Raji (cell line): ENCODE results near the gene RBAK.

Source experiments
- POLR2A ChIP-seq: IDR thresholded peaks from 2 replicates; pipeline ENCODE4 v1.6.1; 2011; ENCODE audit warnings: low read depth, low read length, control low read depth; ENCODE audit not compliant: insufficient read depth

The RBAK gene

DNA sequence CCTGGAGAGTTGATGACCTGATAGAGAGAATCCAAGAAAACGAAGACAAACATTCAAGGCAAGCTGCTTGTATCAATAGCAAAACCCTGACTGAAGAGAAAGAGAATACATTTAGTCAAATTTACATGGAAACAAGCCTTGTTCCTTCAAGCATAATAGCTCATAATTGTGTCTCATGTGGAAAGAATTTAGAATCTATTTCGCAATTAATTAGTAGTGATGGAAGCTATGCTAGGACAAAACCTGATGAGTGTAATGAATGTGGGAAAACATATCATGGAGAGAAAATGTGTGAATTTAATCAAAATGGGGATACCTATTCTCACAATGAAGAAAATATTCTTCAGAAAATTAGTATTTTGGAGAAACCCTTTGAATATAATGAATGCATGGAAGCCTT is 18.0 kb downstream of the RBAK start:
- TF ChIP-seq POLR2A: no peak

DNA sequence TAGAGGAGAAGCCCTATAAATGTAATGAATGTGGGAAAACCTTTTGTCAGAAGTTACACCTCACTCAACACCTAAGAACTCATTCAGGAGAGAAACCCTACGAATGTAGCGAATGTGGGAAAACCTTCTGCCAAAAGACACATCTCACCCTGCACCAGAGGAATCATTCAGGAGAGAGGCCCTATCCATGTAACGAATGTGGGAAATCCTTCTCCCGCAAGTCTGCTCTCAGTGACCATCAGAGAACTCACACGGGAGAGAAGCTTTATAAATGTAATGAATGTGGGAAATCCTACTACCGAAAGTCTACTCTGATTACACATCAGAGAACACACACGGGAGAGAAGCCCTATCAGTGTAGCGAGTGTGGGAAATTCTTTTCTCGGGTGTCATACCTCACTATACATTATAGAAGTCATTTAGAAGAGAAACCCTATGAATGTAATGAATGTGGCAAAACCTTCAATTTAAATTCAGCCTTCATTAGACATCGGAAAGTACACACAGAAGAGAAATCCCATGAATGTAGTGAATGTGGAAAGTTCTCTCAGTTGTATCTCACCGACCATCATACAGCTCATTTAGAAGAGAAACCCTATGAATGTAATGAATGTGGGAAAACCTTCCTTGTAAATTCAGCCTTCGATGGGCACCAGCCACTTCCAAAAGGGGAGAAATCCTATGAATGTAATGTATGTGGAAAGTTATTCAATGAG is 18.9 kb downstream of the RBAK start:
- no peak for TF ChIP-seq POLR2A

DNA sequence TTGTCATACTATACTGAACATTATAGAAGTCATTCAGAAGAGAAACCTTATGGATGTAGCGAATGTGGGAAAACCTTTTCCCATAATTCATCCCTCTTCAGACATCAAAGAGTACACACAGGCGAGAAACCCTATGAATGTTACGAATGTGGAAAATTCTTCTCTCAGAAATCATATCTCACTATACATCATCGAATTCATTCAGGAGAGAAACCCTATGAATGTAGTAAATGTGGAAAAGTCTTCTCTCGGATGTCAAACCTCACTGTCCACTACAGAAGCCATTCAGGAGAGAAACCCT is 19.4 kb downstream of the RBAK start:
- no peak for TF ChIP-seq POLR2A

DNA sequence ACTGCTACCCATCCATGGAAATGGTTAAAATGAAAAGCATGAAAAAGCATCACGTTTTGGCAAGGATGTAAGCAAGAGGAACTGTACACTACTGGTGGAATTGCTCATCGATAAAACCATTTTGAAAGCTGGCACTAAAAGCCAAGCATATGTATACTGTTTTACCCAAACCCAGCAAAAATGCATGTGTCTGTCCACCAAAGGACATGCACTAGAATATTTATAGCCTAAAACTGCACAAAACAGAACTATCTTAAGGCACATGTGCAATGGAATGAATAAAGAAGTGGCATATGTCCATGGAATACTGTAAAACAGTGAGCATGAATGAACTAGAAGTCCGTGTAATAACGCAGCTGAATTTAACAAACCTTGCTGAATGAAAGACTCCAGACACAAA is 22.9 kb downstream of the RBAK start:
- TF ChIP-seq POLR2A: no peak

DNA sequence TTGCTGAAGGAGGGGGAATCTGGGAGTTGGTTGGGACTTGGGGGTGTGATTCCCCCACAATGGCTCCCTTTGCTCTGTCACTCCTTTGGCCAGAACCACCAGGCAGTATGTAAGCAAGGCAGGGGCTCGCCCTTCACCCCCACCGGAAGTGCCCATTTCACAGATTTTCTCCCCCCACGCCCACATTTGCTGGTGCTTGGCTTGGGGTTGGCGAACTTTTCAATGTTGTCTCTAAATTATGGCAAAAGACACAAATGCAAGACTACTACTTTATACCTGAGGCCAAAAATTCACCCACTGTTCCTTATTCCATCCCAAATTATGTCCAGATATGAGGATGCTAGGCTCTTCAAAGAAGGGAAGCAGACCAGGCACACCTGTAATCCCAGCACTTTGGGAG is 24.5 kb downstream of the RBAK start:
- no peak for TF ChIP-seq POLR2A

DNA sequence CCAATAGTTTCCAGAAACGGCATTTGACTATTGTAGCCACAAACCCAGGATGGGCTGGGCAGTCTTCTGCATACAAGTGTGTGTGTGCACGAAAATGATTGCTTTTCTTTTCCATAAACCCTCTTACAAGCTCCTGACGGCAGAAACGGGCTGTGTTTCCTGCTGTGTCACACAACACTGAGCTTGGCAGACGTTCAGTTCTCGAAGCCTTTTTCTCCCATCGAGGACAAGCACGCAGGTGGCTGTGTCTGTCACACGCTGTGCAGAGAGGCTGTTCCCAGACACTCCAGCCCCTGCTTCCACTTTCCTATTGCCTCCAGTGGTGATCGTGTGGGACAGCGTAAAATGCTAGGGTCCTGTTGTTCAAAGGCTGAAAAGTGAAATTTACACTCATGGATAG is 32.1 kb downstream of the RBAK start:
- TF ChIP-seq POLR2A: no peak

DNA sequence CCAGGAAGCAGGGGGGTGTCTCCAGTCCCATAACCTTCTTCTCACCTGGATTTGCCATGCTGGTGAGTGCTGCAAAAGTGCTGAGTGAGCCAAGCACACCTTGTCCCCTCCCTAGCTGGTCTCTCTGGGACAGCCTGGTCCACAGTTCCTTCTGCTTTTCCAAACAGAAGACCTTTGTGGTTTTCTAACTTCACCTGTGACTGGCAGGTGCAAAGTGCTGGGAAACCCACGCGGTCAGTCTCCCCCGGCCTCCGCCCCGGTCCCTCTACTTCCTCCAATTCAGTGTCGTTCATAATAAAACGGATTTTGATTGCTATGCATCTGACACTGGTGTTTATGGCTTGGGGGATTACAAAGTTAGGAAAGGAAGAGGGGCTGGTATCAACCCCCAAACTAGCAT is 37.1 kb downstream of the RBAK start:
- no peak for TF ChIP-seq POLR2A

DNA sequence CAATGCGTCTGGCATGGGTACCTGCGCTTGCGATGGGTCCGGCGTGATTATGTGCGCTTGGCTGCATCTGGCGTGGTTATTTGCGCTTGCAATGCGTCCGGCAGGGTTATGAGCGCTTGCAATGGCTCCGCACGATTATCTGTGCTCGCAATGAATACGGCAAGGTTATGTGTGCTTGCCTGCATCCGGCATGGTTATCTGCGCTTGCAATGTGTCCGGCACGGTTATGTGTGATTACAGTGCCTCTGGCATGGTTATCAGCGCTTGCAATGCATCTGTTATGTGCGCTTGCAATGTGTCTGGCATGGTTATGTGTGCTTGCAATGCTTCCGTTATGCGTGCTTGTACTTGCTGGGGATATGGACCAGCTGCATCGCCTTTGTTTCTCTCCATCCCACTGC is 37.7 kb downstream of the RBAK start:
- TF ChIP-seq POLR2A: no peak

DNA sequence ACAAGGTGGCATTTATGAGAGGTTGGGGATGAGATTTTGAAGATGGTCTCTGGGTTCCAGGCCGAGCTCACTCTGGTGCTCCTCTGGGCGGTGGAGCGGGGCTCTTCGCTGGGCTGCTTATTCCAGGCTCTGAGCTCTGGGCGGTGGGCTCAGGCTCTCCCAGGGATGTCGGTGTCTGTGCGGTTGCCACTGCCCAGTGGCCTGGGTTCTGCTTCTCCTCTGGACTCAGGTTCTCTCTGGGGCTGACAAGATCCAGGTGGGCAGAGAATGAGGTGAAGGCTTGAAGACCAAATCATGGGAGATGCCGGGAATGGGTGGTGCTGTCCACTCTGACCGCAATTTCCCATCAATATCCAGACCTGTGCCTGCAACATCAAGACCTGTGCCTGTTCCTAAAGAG is 40.6 kb downstream of the RBAK start:
- no peak for TF ChIP-seq POLR2A

DNA sequence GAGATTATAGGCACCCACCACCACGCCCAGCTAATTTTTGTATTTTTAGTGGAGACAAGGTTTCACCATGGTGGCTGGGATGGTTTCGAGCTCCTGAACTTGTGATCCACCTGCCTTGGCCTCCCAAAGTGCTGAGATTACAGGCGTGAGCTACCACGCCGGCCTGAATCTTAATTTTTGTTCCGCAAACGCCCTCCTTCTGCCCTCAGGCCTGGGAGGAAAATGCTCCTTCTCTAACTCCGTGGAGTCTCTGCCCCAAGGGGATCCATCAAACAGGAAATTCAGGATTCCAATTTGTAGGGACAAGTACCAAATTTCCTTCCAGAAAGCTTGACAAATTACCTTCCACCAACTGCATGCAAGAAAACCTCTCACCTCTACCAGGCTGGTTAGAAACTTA is 43.2 kb downstream of the RBAK start:
- TF ChIP-seq POLR2A: no peak

DNA sequence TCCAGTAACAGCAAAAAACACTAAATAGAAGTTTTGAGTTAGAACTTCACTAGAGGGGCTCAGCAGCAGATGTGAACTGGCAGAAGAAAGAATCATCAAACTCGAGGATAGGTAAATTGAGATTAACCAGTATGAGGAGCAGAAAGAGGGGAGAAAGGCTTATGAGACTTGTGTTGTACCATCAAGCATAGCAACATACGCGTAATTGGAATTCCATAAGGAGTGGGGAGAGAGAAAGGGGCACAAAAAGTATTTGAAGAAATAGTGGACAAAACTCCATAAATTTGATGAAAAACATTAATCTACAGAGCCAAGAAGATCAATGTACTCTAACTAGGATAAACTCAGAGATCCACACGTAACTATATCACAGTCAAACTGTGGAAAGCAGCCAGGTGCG is 48.3 kb downstream of the RBAK start:
- TF ChIP-seq POLR2A: no peak

DNA sequence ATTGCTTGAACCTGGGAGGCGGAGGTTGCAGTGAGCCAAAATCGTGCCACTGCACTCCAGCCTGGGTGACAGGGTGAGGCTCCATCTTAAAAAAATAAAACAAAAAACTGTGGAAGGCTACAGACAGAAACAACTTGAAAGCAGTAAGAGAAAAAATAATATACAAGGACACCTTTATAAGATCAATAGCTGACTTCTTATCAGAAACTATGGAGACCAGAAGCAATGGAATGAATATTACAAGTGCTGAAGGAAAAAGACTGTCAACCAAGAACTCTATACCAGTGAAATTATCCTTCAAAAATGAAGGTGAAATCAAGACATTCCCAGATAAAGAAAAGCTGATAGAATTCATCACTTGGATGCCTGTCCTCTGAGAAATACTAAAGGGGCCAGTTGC is 49.0 kb downstream of the RBAK start:
- no peak for TF ChIP-seq POLR2A

DNA sequence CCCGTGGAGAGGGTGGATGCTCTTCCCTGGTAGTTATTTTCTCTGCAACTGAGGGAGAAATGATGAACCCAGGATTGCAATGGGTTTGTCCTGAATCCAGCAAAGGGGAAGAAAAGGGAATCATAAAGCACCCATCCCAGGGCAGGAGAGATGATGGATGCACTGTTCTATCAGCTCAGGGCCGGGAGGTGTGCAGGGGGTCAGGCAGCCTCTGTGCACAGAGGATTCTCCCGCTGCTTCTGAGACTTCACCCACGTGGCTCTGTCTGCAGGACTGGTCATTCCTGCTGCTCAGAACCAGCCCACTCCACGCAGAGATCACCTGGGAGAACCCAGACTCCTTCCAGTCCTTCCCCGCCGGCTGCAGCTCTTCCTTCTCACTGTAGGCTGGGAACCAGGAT is 70.7 kb downstream of the RBAK start:
- TF ChIP-seq POLR2A: no peak

DNA sequence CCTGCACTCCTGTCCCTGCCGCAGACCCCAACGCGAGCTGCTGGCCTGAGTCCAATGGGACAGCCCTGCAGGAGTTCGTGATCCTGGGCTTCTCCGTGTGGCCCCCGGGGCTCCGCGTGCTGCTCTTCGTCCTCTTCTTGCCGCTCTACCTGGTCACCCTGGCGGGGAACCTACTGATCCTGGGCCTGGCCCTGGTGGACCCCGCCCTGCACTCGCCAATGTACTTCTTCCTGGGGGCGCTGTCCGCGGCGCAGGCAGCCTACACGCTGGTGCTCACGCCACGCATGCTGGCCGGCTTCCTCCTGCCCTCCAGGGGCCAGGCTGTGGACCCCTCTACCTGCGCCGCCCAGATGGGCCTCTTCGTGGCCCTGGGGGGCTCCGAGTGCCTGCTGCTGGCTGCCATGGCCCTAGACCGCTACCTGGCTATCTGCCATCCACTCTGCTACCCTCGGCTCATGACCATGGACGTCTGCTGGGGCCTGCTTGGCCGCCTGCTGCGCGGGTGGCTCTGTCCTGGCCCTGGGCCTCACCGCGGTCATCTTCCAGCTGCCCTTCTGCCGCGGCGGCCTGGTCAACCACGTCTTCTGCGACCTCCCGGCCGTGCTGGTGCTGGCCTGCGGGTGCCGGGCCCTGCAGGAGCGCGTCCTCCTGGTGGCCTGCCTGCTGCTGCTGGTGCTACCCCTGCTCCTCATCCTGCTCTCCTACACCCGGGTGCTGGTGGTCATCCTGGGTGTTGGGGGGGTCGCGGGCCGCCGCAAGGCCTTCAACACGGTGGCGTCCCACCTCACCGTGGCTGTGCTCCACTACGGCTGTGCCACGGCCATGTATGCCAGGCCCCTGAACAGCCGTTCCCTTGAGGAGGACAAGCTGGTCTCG is 71.7 kb downstream of the RBAK start:
- no peak for TF ChIP-seq POLR2A
